HEK293T (cell line): ENCODE measurements around the gene SOHLH2.

Experiments
- CTCF ChIA-PET: fragments of 350-600 bp; formaldehyde crosslinking; extraction: SDS; loops from one replicate; lab custom pipeline; 2021; ENCODE audit warnings: antibody characterized with exemption, inconsistent platforms; lab: Yijun Ruan, JAX
- POLR2A ChIA-PET: fragments of 350-600 bp; formaldehyde crosslinking; extraction: SDS; loops from one replicate; lab custom pipeline; 2020; ENCODE audit warnings: antibody characterized with exemption, inconsistent platforms; lab: Yijun Ruan, JAX
- DNase-seq: peaks from one replicate; pipeline ENCODE4 v3.0.0; 2012; ENCODE audit warnings: mixed read lengths; ENCODE audit errors: extremely low spot score
- ARNT ChIP-seq: fragments of 450-650 bp; IDR thresholded peaks from 2 replicates; pipeline ENCODE4 v1.6.1; 2017; ENCODE audit warnings: mild to moderate bottlenecking
- BHLHE40 ChIP-seq: fragments of 450-650 bp; IDR thresholded peaks from 2 replicates; pipeline ENCODE4 v1.6.1; 2016; ENCODE audit warnings: mild to moderate bottlenecking, moderate library complexity, borderline replicate concordance
- CTBP1 ChIP-seq: fragments of 450-650 bp; IDR thresholded peaks from 2 replicates; pipeline ENCODE4 v1.6.1; 2016; ENCODE audit warnings: borderline replicate concordance
- ELF4 ChIP-seq: fragments of 450-650 bp; IDR thresholded peaks from 2 replicates; pipeline ENCODE4 v1.6.1; 2017; ENCODE audit warnings: antibody characterized with exemption
- FOXA1 ChIP-seq: fragments of 450-650 bp; IDR thresholded peaks from 2 replicates; pipeline ENCODE4 v1.6.1; 2016; ENCODE audit warnings: mild to moderate bottlenecking
- FOXK2 ChIP-seq: fragments of 450-650 bp; IDR thresholded peaks from 2 replicates; pipeline ENCODE4 v1.6.1; 2016; ENCODE audit warnings: mild to moderate bottlenecking
- FOXM1 ChIP-seq: fragments of 450-650 bp; IDR thresholded peaks from 2 replicates; pipeline ENCODE4 v1.6.1; 2017; ENCODE audit warnings: mild to moderate bottlenecking, borderline replicate concordance
- HDGF ChIP-seq: fragments of 450-650 bp; IDR thresholded peaks from 2 replicates; pipeline ENCODE4 v1.6.1; 2017; ENCODE audit warnings: antibody characterized with exemption, borderline replicate concordance
- L3MBTL2 ChIP-seq: fragments of 450-650 bp; conservative IDR thresholded peaks from 2 replicates; pipeline ENCODE4 v1.6.1; 2016; ENCODE audit warnings: mild to moderate bottlenecking
- LEF1 ChIP-seq: fragments of 450-650 bp; IDR thresholded peaks from 2 replicates; pipeline ENCODE4 v1.6.1; 2017; ENCODE audit warnings: mild to moderate bottlenecking, borderline replicate concordance
- NFRKB ChIP-seq: fragments of 450-650 bp; IDR thresholded peaks from 2 replicates; pipeline ENCODE4 v1.6.1; 2016; ENCODE audit warnings: mild to moderate bottlenecking, moderate library complexity
- SP1 ChIP-seq: fragments of 450-650 bp; IDR thresholded peaks from 2 replicates; pipeline ENCODE4 v1.6.1; 2017
- SUZ12 ChIP-seq: fragments of 450-650 bp; IDR thresholded peaks from 2 replicates; pipeline ENCODE4 v1.6.1; 2016; ENCODE audit warnings: mild to moderate bottlenecking
- TARDBP ChIP-seq: fragments of 450-650 bp; IDR thresholded peaks from 2 replicates; pipeline ENCODE4 v1.6.1; 2016
- ZNF384 ChIP-seq: fragments of 450-650 bp; IDR thresholded peaks from 2 replicates; pipeline ENCODE4 v1.6.1; 2016
- TF ChIP-seq, protein P1 (sequence below): fragments of 450-650 bp; IDR thresholded peaks from 2 replicates; pipeline ENCODE4 v1.6.1; 2016

Gene SOHLH2

DNA sequence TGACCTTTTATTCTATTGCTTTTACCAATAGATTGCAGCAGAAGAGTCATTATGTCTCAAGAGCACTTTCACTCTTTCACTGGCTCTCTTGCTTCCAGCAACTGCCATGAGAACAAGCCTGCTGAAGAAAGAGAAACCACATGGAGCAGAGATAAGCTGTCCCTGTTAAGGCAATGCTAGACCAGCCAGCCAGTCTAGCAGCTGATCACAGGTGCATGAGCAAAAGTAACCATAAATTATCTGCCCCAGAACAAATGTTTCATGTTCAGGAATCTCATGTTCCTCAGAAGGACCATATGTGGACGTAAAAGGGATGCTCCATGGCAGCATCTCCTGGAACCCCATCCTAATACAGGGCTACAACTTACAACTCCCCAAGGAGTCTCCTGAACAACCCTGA, 62.8 kb downstream of the SOHLH2 start:
- ChIA-PET CTCF (no interaction called here), POLR2A (no interaction called here)
- no peak for DNase-seq
- TF ChIP-seq L3MBTL2 (no peak), ELF4 (no peak), TARDBP (no peak), FOXK2 (no peak), CTBP1 (no peak), HDGF (no peak), BHLHE40 (no peak)
- TF ChIP-seq, protein P1, sequence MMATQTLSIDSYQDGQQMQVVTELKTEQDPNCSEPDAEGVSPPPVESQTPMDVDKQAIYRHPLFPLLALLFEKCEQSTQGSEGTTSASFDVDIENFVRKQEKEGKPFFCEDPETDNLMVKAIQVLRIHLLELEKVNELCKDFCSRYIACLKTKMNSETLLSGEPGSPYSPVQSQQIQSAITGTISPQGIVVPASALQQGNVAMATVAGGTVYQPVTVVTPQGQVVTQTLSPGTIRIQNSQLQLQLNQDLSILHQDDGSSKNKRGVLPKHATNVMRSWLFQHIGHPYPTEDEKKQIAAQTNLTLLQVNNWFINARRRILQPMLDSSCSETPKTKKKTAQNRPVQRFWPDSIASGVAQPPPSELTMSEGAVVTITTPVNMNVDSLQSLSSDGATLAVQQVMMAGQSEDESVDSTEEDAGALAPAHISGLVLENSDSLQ, result no peak

DNA sequence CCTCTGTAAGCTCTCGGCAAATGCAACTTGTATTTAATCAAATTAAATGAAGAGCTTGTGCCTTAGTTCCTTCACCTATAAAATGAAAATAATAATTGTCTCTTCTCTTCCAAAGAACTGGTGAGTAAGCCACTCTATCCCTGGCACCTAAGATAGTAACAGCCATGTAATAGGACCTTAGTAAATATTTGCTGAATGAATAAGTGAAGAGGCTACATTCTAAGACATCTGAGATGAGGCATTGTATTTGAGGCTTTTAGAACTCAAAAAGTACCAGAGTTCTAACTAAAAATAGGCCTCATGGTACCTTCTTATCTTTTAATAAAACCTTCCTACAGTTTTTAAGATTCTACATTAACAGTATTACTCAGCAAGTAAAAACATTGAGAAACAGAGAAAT, 65.9 kb downstream of the SOHLH2 start:
- ChIA-PET POLR2A (no interaction called here), CTCF (no interaction called here)
- TF ChIP-seq BHLHE40 (no peak), FOXA1 (no peak), LEF1 (no peak), ELF4 (no peak)
- DNase-seq, result no peak

DNA sequence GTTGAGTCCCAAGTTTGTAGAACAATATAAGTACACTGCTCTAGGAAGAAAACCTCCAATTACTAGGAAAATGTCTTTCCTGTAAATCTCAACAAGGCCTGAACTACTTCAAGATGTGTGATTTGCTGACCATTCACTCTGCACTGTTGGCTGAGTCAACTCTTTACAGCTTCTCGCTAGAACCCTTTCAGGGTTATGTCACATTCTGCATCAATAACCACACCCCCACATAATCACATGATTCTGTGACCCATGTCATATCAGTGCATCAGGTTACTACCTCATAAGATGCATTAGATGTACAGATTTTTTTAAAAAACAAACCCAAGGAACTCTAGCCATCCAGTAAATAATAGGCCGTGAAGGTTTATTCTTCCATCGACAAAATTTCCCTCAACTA, 67.0 kb downstream of the SOHLH2 start:
- no peak for DNase-seq
- TF ChIP-seq SP1, result no peak
- POLR2A ChIA-PET, result no interaction called here
- CTCF ChIA-PET, result no interaction called here

DNA sequence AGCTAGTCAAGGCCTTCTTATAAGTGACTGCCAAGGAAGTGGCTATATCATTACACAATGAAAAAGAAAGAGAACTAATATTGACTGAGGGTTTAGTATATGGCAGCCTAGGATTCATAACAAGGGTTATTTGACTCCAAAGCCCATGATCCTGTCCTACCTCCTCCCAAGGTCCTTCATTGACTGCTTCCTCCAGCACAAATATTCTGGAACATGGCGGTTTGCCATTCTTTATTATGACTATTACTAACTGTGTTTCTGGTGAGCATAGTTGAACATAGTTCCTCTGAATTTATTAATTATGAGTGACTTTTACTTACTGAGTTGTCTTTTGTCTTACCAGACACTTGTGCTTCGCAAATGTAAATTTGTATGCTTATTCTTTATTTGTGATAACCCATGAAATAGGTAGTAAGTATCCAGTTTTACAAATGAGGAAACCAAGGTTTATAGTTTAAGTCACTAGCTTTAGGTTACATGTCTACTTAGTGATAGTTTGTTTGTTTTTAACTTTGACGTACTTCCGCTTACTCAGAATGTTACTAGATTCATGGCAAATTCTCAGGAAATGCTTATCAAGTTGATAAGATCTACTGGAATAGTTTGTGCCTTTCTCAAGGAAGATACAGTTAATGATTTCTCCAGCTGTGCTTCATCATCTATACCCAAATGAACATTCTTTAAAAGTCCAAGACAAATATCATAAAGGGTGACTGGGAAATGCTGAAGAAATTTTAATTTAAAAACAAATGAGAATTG, 67.7 kb downstream of the SOHLH2 start:
- TF ChIP-seq NFRKB, result no peak
- TF ChIP-seq LEF1, result no peak
- no peak for TF ChIP-seq SUZ12
- no peak for TF ChIP-seq SP1
- ChIA-PET POLR2A (no interaction called here), CTCF (no interaction called here)
- no peak for DNase-seq

DNA sequence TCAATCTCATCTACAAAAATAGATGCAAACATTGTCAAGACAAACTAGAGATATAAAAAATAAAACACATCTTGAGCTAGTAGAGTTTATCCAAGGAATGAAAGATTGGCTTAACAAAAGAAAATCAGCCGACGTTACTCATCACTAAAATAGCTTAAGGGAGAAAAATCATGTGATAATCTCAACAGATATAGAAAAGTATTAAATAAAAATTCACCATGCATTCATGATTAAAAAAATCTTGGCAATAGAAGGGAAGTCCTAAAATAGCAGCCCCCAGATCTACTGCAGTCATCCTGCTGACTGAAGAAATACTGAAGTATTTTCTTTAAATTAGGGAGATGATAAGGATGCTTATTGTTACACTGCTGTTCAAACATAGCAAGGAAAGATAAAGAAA, 70.6 kb downstream of the SOHLH2 start:
- ChIA-PET CTCF (no interaction called here), POLR2A (no interaction called here)

DNA sequence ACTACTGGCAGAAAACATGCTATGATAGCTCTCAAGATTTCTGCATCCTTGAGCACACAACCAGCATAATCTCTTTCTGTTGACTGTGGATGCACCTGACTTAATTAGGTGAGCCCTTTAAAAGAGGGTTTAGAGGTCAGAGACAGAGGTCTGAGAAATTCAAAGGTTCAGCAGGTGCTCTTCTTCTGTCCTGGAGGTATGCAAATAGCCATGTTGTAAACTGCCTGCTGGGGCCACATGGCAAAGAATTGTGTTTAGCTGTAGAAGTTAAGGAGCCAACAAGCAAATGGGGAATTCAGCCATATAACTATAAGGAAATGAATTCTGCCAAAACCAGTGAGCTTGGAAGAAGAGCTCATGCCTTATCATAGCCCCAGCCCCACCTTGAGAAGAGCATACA, 71.6 kb downstream of the SOHLH2 start:
- POLR2A ChIA-PET, result no interaction called here
- TF ChIP-seq FOXM1, result no peak
- no peak for TF ChIP-seq HDGF
- no peak for TF ChIP-seq FOXA1
- no peak for TF ChIP-seq ARNT
- no peak for TF ChIP-seq SUZ12
- no peak for TF ChIP-seq SP1

More for the DNA sequence above, 70.6 kb downstream of the SOHLH2 start:
- TF ChIP-seq SUZ12 (no peak), SP1 (no peak), HDGF (no peak), ZNF384 (no peak), LEF1 (no peak), FOXA1 (no peak), CTBP1 (no peak), BHLHE40 (no peak), FOXM1 (no peak), FOXK2 (no peak), ARNT (no peak)
- TF ChIP-seq, protein P1, result no peak
- DNase-seq, result no peak

DNA sequence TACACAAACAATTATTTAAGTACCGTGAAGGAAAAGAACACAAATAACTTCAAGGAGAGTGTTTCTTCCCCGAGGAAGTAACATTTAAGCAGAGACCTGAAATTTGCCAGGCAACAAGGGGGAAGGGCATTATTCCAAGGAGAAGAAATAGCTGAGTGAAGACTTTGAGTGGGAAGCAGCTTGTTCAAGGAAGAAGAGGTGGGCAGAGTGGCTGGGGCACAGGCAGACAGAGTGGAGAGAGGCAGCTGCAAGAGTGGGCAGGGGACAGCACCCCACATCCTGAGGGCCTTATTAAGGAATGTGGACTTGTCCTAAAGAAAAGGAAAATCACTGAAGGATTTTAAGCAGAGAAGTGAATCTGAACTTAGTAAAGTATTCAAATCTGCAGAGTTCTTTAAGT, 78.5 kb downstream of the SOHLH2 start:
- TF ChIP-seq CTBP1, result no peak
- no peak for TF ChIP-seq LEF1
- no peak for TF ChIP-seq TARDBP
- TF ChIP-seq FOXM1, result no peak
- ChIA-PET POLR2A (no interaction called here), CTCF (no interaction called here)
- no peak for DNase-seq

More for the DNA sequence above, 71.6 kb downstream of the SOHLH2 start:
- no peak for DNase-seq
- CTCF ChIA-PET, result no interaction called here

DNA sequence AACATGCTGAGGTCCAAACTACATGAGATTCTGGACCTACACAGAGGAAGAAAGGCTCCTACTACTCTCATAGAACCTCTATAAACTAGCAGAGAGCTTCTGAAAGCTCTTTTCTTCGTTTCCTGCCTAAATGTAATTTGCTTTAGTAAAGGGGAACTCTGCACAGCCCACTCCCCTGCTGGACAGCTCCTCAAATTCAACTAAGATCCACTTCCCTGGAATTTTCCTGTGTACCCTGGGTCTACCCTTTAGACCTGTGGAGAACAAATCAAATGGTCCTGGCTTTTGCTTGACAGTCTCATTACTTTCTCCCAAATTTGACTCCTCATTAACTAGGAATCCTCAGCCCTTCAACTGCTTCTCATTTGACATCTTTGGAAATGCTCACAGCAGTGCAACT, 79.7 kb downstream of the SOHLH2 start:
- TF ChIP-seq ARNT, result no peak
- no peak for TF ChIP-seq FOXA1
- no peak for TF ChIP-seq ELF4
- no peak for TF ChIP-seq LEF1
- no peak for TF ChIP-seq FOXM1
- TF ChIP-seq ZNF384, result no peak
- no peak for TF ChIP-seq CTBP1
- TF ChIP-seq NFRKB, result no peak
- no peak for TF ChIP-seq FOXK2
- no peak for TF ChIP-seq HDGF
- TF ChIP-seq, protein P1, result no peak
- TF ChIP-seq BHLHE40, result no peak
- TF ChIP-seq SP1, result no peak
- no peak for TF ChIP-seq L3MBTL2
- TF ChIP-seq TARDBP, result no peak
- ChIA-PET POLR2A (no interaction called here), CTCF (no interaction called here)
- no peak for DNase-seq
